H7 (cell line): ENCODE data around the gene GJD3. TPM values are rescaled to one million over a fixed set of nuclear protein-coding genes. Genes with fewer than 3 reads are reported as not detected.
"Not testable (repeated sequence)": the region's sequence is repeated elsewhere in the genome, so short reads cannot be mapped to it uniquely, and the experiment has no call there.

Experiments
- DNase-seq: peaks from one replicate; pipeline ENCODE4 v3.0.0; 2012
- H3K27me3 ChIP-seq: 2 replicates; pipeline ENCODE4 v1.6.0; 2011; ENCODE audit warnings: mild to moderate bottlenecking, low read length; ENCODE audit not compliant: control insufficient read depth, insufficient read depth
- H3K36me3 ChIP-seq: replicated peaks from 2 replicates; pipeline ENCODE4 v1.5.1; 2011; ENCODE audit warnings: low read length; ENCODE audit not compliant: control insufficient read depth, insufficient read depth
- H3K4me3 ChIP-seq: 2 replicates; pipeline ENCODE4 v1.5.1; 2011; ENCODE audit warnings: low read depth, mild to moderate bottlenecking, control low read depth, low read length, moderate library complexity; ENCODE audit not compliant: insufficient read depth
- total RNA-seq: library from RNA; depleted of rRNA; stranded (reverse); fragments of >200 nt; shearing (Covaris generic); gene quantifications from 2 replicates; pipeline ENCODE4 v1.2.3, GENCODE V29; 2014; rRNA removed

Gene GJD3, protein sequence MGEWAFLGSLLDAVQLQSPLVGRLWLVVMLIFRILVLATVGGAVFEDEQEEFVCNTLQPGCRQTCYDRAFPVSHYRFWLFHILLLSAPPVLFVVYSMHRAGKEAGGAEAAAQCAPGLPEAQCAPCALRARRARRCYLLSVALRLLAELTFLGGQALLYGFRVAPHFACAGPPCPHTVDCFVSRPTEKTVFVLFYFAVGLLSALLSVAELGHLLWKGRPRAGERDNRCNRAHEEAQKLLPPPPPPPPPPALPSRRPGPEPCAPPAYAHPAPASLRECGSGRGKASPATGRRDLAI
- 0.38 and 1.2 TPM in 2 replicates for total RNA-seq

DNA sequence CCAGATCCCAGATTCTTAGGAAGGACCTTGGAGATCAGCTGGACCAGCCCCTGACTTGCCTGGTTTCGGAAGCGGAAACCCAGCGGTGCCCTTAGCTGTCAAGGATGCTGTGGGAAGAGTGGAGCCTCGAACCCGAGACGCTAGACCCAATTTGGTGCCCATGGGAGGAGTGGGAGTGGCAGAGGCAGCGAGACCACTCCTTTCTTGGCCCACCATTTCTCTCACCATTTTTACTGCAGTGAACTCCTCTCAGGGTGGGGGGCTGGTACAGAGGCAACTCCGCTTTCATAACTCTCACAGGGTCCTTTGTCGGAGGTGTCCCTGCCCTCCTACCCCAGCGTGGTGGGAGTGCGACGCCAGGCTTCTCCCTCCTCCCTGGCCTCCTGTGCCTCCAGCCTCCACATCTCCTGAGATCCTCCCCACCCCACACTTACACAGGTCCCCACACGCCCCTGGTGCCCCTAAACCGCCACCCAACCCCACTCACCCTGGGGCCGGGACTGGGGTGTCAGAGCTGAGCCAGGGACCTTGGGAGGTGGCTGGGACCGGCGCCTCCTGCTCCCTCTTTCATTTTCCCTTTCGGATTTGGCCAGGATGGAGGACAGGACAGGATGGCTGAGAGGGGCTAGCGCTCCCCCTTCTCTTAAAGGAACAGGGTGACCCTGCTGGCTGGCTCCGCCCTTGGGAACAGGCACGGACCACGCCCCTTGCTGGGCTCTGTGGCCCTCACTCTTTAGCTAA, at the start of gene GJD3:
Gene GJD3, minus strand, starts transcription at position 617 of the 741 bp plus-strand sequence. CDS start 922 bp downstream, outside the sequence.
- peak; percentile 89 for DNase-seq
- Histone ChIP-seq H3K4me3 (peak within 1 kb of the TSS; percentile 49), H3K27me3 (peaks cover 34% of the 10 kb centered on the region), H3K36me3 (no peaks in the 10 kb centered on the region)

DNA sequence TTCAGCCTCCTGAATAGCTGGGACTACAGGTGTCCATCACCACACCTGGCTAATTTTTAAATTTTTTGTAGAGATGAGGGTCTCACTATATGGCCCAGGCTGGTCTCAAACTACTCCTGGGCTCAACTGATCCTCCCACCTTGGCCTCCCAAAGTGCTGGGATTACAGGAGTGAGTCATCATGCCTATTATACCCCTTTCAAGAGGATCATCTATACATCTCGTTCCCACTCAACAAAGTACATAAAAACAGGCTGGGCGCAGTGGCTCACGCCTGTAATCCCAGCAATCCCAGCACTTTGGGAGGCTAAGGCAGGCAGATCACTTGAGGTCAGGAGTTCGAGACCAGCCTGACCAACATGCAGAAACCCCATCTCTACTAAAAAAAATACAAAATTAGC, 49.8 kb upstream of the GJD3 start:
- H3K4me3 ChIP-seq, H3K27me3 ChIP-seq, DNase-seq: not testable (repeated sequence)
- H3K36me3 ChIP-seq: peaks cover 27% of the 10 kb centered on the region

DNA sequence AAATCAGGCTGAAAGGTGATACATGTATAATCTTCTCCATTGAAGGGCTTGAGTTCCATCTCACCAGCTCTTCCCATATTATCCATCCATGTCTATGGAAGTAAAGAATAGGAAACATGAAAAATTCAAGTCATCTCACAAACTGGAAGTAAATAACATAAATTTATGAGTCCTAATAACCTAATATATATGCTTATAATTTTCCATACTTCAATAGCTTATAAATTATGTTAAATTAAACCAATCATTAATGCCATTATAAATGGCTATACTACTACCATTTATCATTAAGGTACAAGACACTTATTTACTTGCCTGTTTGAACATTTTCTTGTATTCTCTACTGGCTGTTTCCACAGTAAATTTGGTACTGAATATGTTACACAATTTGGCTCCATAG, 48.3 kb upstream of the GJD3 start:
- Histone ChIP-seq H3K4me3 (no peak overlapping the region), H3K27me3 (no peaks in the 10 kb centered on the region), H3K36me3 (peaks cover 32% of the 10 kb centered on the region)
- DNase-seq: no peak

DNA sequence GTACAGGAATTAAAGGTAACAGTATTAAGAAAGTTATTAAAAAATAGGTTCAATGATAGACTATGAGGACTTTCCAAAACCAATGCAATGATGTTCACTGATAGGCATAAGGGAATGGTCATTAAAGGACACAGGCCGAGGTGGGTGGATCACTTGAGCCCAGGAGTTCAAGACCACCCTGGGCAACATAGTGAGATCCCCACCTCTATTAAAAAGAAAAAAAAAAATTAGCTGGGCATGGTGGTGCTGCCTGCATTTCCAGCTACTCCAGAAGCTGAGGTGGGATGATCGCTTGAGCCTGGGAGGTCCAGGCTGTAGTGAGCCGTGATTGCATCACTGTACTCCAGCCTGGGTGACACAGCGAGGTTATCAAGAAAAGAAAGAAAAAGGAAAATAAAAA, 47.3 kb upstream of the GJD3 start:
- Histone ChIP-seq H3K27me3 (no peaks in the 10 kb centered on the region), H3K4me3 (no peak overlapping the region), H3K36me3 (peaks cover 36% of the 10 kb centered on the region)
- DNase-seq: no peak

DNA sequence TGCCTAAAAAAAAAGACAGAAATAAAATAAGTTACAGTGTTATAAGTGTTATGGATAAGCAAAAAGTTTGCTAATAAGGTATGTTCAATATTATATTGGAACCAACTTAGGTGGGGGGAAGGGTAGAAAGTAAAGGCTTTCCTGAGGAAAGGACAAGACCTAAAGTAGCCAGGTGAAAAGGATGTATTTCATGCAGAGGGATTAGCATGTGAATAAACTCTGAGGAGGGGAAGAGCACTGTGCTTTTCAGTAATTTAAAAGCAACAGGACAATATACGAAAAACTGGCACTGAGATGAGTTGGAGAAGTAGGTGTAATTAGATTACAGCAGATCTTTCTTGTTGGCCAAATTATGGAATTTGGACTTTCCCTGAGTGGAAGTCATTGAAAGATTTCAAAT, 45.5 kb upstream of the GJD3 start:
- peak; percentile 56 for DNase-seq
- H3K36me3 ChIP-seq: peaks cover 46% of the 10 kb centered on the region
- no peaks in the 10 kb centered on the region for H3K27me3 ChIP-seq
- no peak overlapping the region for H3K4me3 ChIP-seq

DNA sequence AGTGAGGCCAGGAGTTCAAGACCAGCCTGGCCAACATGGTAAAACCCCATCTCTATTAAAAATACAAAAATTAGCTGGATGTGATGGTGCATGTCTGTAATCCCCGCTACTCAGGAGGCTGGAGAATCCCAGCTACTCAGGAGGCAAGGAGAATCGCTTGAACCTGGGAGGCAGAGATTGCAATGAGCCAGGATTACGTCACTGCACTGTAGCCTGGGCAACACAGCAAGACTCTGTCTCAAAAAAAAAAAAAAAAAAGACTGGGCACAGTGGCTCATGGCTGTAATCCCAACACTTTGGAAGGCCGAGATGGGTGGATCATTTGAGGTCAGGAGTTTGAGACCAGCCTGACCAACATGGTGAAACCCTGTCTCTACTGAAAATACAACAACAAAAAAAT, 45.0 kb upstream of the GJD3 start:
- not testable (repeated sequence) for DNase-seq, H3K27me3 ChIP-seq, H3K4me3 ChIP-seq
- H3K36me3 ChIP-seq: peaks cover 50% of the 10 kb centered on the region

DNA sequence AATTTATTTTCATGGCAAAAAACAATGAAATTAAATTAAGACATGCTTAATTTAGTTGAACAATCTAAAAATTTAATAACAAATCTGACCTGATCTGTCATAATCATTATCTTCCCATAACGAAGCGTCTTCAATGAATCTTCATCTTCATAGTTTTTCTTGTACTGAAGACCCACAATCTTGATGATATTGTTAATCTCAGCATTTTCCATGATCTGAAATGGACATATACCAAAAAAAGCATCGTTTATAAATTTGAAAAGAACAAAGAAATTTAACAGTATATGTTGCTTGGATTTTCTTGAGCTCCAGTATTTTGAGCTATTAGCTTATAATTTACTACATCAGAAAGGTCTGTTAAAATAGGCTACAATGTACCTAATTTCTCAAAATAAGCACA, 42.9 kb upstream of the GJD3 start:
- Histone ChIP-seq H3K4me3 (no peak overlapping the region), H3K27me3 (no peaks in the 10 kb centered on the region), H3K36me3 (peaks cover 56% of the 10 kb centered on the region)
- DNase-seq: no peak

DNA sequence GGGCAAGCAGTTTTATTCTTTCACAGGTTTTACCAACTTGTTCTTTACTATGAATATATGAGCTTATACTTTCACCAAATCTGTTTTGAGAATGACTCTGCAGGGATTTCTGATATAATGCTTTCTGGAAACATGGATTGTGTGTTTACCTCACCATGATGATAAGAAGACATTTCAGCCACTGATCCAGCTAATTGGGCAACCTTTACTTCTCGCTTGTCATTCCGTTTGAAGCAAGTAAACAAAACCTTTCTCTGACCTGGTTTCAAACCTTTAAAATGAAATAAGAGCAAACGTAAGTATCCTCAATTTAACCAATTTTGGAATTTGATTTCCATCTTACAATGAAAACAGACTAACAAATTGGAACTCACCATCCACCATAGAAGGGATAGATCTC, 39.5 kb upstream of the GJD3 start:
- H3K36me3 ChIP-seq: peaks cover 63% of the 10 kb centered on the region

DNA sequence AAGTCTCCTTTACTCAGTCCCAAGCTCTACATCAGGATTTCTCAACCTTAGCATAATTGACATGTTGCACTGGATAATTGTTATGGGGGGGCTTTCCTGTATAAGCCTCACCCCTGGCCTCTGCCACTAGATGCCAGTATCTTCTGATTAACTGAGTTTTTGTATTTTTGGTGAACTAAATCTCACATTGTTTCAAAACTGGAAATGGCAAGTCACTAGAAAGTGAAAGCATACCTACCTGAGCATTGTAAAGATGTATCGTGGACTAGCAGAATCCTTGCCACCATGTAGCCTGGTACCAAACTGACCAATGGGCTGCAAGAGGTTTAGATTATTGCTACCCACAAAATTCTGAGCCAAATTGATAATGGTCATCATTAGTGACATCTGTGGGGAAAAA, 38.1 kb upstream of the GJD3 start:
- no peak overlapping the region for H3K4me3 ChIP-seq
- H3K36me3 ChIP-seq: peaks cover 63% of the 10 kb centered on the region
- H3K27me3 ChIP-seq: no peaks in the 10 kb centered on the region
- DNase-seq: no peak

More for the DNA sequence above, 39.5 kb upstream of the GJD3 start:
- Histone ChIP-seq H3K4me3 (no peak overlapping the region), H3K27me3 (no peaks in the 10 kb centered on the region)
- DNase-seq: no peak

DNA sequence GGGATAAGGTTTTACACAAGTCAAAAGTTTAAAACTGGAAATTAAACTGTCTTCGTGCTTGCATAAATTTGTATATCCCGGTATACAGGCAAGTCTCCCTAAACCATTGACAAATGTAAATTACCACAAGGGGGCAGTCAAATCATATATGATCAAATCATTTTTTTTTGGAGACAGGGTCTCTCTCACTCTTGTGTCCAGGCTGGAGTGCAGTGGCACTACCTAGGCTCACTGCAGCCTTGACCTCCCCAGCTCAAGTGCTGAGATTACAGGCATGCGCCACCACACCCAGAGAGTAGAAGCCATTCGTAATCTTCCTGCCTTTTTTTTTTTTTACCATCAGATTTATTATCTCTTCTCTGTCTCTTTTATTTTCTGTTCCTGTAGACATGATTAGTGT, 34.6 kb upstream of the GJD3 start:
- no peaks in the 10 kb centered on the region for H3K27me3 ChIP-seq
- H3K36me3 ChIP-seq: peaks cover 57% of the 10 kb centered on the region
- DNase-seq: peak; percentile 47
- no peak overlapping the region for H3K4me3 ChIP-seq

DNA sequence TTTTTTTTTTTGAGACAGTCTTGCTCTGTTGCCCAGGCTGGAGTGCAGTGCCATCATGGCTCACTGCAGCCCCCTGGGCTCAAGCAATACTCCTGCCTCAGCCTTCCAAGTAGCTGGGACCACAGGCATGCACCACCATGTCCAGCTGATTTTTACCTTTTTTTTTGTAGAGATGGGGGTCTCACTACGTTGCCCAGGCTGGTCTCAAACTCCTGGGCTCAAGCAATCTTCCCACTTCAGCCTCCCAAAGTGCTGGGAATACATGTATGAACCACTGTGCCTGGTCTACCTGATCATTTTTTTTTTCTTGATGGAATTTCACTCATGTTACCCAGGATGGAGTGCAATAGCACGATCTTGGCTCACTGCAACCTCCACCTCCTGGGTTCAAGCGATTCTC, 22.0 kb upstream of the GJD3 start:
- H3K36me3 ChIP-seq: peaks cover 27% of the 10 kb centered on the region
- H3K4me3 ChIP-seq: not testable (repeated sequence)

DNA sequence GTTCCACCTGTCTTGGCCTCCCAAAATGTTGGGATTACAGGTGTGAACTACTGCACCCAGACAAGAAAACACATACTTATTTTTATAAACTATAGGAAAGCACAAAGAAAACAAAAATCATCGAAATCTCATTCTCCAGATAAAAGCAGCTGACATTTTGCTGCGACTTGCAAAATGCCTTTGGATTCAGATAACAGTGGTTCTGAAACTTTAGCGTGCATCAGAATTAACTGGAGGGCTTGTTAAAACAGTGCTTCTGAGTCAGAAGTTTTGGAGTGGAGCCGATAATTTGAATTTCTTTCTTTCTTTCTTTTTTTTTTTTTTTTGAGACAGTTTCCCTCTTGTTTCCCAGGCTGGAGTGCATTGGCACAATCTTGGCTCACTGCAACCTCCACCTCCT, 17.7 kb upstream of the GJD3 start:
- H3K4me3 ChIP-seq: no peak overlapping the region
- H3K36me3 ChIP-seq: no peaks in the 10 kb centered on the region
- no peaks in the 10 kb centered on the region for H3K27me3 ChIP-seq
- DNase-seq: no peak

More for the DNA sequence above, 22.0 kb upstream of the GJD3 start:
- not testable (repeated sequence) for H3K27me3 ChIP-seq, DNase-seq

DNA sequence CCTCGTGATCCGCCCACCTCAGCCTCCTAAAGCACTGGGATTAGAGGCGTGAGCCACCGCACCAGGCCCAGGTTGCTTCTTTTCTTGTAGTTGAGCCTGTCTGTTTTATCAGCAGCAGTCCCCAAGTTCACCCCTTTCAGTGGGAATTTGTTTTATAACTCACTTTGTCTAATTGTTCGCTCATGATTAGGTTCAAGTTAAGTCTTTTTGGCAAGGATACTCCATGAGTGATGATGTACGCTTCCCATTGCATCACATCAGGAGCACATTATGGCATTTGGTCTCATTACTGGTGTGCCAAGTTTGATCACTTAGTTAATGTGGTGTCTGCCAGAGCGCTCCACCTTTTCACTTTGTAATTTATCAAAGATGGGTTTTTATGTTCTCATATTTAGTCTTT, 14.4 kb upstream of the GJD3 start:
- H3K27me3 ChIP-seq: no peaks in the 10 kb centered on the region
- H3K36me3 ChIP-seq: no peaks in the 10 kb centered on the region
- no peak for DNase-seq
- H3K4me3 ChIP-seq: no peak overlapping the region

DNA sequence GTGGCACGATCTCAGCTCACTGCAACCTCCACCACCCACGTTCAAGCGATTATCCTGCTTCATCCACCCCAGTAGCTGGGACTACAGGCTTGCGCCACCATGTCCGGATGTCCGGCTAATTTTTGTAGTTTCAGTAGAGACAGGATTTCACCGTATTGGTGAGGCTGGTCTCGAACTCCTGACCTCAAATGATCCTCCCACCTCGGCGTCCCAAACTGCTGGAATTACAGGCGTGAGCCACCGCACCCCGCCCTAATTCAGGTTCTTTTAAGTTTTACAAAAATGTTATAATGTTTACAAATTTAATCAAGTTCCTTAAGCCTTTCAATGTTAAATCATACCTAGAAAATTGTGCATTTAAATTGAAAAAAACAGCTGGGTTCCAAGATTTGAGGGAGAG, 13.3 kb upstream of the GJD3 start:
- no peak for DNase-seq
- H3K4me3 ChIP-seq: no peak overlapping the region
- no peaks in the 10 kb centered on the region for H3K36me3 ChIP-seq
- no peaks in the 10 kb centered on the region for H3K27me3 ChIP-seq

DNA sequence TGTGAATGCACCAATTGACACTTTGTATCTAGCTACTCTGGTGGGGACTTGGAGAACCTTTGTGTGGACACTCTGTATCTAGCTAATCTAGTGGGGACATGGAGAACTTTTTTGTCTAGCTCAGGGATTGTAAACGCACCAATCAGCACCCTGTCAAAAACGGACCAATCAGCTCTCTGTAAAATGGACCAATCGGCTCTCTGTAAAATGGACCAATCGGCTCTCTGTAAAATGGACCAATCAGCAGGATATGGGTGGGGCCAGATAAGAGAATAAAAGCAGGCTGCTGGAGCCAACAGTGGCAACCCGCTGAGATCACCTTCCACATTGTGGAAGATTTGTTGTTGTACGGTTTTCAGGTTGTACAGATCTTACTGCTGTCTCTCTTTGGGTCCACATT, 12.0 kb upstream of the GJD3 start:
- not testable (repeated sequence) for DNase-seq, H3K36me3 ChIP-seq, H3K4me3 ChIP-seq, H3K27me3 ChIP-seq
